GM12878 (cell line): ENCODE measurements around the gene PLPP3. TPM values are rescaled to one million over a fixed set of nuclear protein-coding genes. Genes with fewer than 3 reads are reported as not detected.

ENCODE experiments used
- ATAC-seq: fragments of 200-7000 bp; cut with Tn5 transposase; 3 replicates; pipeline ENCODE4 v1.9.1; 2020; ENCODE audit warnings: mild to moderate bottlenecking, moderate library complexity
- BruUV-seq: library from RNA; stranded (reverse); fragments of 400-500 nt; replicated peaks from 2 replicates; lab custom pipeline; 2021; lab: Mats Ljungman, UMichigan
- CTCF ChIA-PET: fragments of 300-600 bp; sonication (Branson Sonifier 250); formaldehyde crosslinking; extraction: SDS; loops from one replicate; lab custom pipeline; 2021; ENCODE audit warnings: inconsistent platforms; lab: Yijun Ruan, JAX
- POLR2A ChIA-PET: fragments of 350-600 bp; formaldehyde crosslinking; extraction: SDS; loops from one replicate; lab custom pipeline; 2021; ENCODE audit warnings: inconsistent platforms; lab: Charles Lee
- RAD21 ChIA-PET: fragments of 300-600 bp; sonication (Branson Sonifier 250); formaldehyde crosslinking; loops from one replicate; lab custom pipeline; 2023; ENCODE audit warnings: antibody characterized with exemption; ENCODE audit not compliant: unreplicated experiment; lab: Charles Lee
- SMC1A ChIA-PET: fragments of 300-600 bp; sonication (Branson Sonifier 250); formaldehyde crosslinking; loops from one replicate; lab custom pipeline; 2023; ENCODE audit not compliant: unreplicated experiment, uncharacterized antibody; lab: Charles Lee
- DNase-seq: peaks from one replicate; pipeline ENCODE4 v3.0.0-alpha.2; 2011; ENCODE audit warnings: low read depth, low spot score
- FAIRE-seq: peaks from 3 replicates; lab custom pipeline; 2011; peaks lifted over from hg19 to GRCh38; lab: Jason Lieb, UNC
- H2AFZ ChIP-seq: 2 replicates; pipeline ENCODE4 v1.6.0; 2011; ENCODE audit warnings: low read depth, low read length, control low read depth; ENCODE audit not compliant: control insufficient read depth
- H3K27ac ChIP-seq: 2 replicates; pipeline ENCODE4 v1.5.1; 2011; ENCODE audit warnings: control low read depth; ENCODE audit not compliant: control insufficient read depth, insufficient read depth
- H3K27me3 ChIP-seq, 2 experiments: replicated peaks in 1 of 2; 2 replicates each; pipeline versions ENCODE4 v1.6.0 to v1.6.1; 2011; ENCODE audit warnings: low read length in 1 of 2; ENCODE audit not compliant: control insufficient read depth in 2 of 2, insufficient read depth in 2 of 2
- H3K36me3 ChIP-seq, 2 experiments: 2 replicates each; pipeline ENCODE4 v1.5.1; 2011; ENCODE audit warnings: low read length in 1 of 2; ENCODE audit not compliant: control insufficient read depth in 2 of 2, insufficient read depth in 2 of 2
- H3K4me1 ChIP-seq: 2 replicates; pipeline ENCODE4 v1.6.1; 2011; ENCODE audit warnings: mild to moderate bottlenecking, low read length, moderate library complexity, mixed read lengths; ENCODE audit not compliant: control insufficient read depth, insufficient read depth
- H3K4me2 ChIP-seq: 2 replicates; pipeline ENCODE4 v1.6.0; 2011; ENCODE audit warnings: control low read depth; ENCODE audit not compliant: control insufficient read depth, insufficient read depth
- H3K4me3 ChIP-seq: fragments of 200-600 bp; sonication (generic); 2 replicates; pipeline ENCODE4 v1.5.1; 2016
- H3K79me2 ChIP-seq: 2 replicates; pipeline ENCODE4 v1.6.0; 2011; ENCODE audit warnings: low read length; ENCODE audit not compliant: control insufficient read depth, insufficient read depth
- H3K9ac ChIP-seq: 2 replicates; pipeline ENCODE4 v1.8.0; 2011; ENCODE audit warnings: low read length, control low read depth, mixed read lengths; ENCODE audit not compliant: control insufficient read depth, insufficient read depth
- H3K9me3 ChIP-seq: replicated peaks from 3 replicates; pipeline ENCODE4 v1.5.1; 2011; ENCODE audit warnings: mild to moderate bottlenecking, low read length; ENCODE audit not compliant: control insufficient read depth, insufficient read depth
- H4K20me1 ChIP-seq: 2 replicates; pipeline ENCODE4 v1.6.0; 2011; ENCODE audit not compliant: control insufficient read depth, insufficient read depth
- BRCA1 ChIP-seq: IDR thresholded peaks from 2 replicates; pipeline ENCODE4 v1.6.1; 2011; ENCODE audit warnings: low read depth, low read length, improper control_type of control experiment
- CHD4 ChIP-seq: fragments of 200-600 bp; sonication (generic); IDR thresholded peaks from 2 replicates; pipeline ENCODE4 v1.6.1; 2016; ENCODE audit warnings: mild to moderate bottlenecking
- ETV6 ChIP-seq, 2 experiments: fragments of 450-650 bp in 1 of 2; IDR thresholded peaks in 1 of 2; conservative IDR thresholded peaks in 1 of 2; 2 replicates each; pipeline ENCODE4 v1.6.1; 2014; ENCODE audit warnings: antibody characterized with exemption in 1 of 2, borderline replicate concordance in 1 of 2, low read depth in 1 of 2, mild to moderate bottlenecking in 1 of 2, moderate library complexity in 1 of 2
- MYB ChIP-seq: fragments of 150-350 bp; IDR thresholded peaks from 2 replicates; pipeline ENCODE4 v1.6.1; 2014; ENCODE audit warnings: mild to moderate bottlenecking, low read depth, low read length, borderline replicate concordance
- RAD21 ChIP-seq: IDR thresholded peaks from 2 replicates; pipeline ENCODE4 v1.6.1; 2011; ENCODE audit warnings: mild to moderate bottlenecking, low read depth, low read length, moderate library complexity; ENCODE audit not compliant: insufficient read depth
- SUPT20H ChIP-seq: IDR thresholded peaks from 2 replicates; pipeline ENCODE4 v1.6.1; 2011; ENCODE audit warnings: low read depth, mild to moderate bottlenecking, low read length, moderate library complexity, borderline replicate concordance; ENCODE audit not compliant: control insufficient read depth
- YY1 ChIP-seq: IDR thresholded peaks from 2 replicates; pipeline ENCODE4 v1.6.1; 2011; ENCODE audit warnings: low read depth, mild to moderate bottlenecking, low read length
- WGBS: methylation state at CpG from one replicate; pipeline ENCODE4 v1.1.6; 2016; ENCODE audit warnings: low lambda C conversion rate; ENCODE audit not compliant: insufficient replicate concordance, insufficient coverage; ENCODE audit errors: missing lambda C conversion rate; 5-methylcytosine and 5-hydroxymethylcytosine counted together
- in situ Hi-C: fragments of 300-500 bp; cut with MboI; formaldehyde crosslinking; loops from 9 replicates; pipeline ENCODE4 v1.14.3; 2018; ENCODE audit warnings: mixed read lengths
- intact Hi-C: fragments of 100-400 bp; cut with micrococcal nuclease; formaldehyde crosslinking; loops from one replicate; pipeline ENCODE4 v1.14.2; 2022; ENCODE audit not compliant: unreplicated experiment
- polyA plus RNA-seq, 11 experiments: library from polyadenylated mRNA; depleted of rRNA in 4 of 11; unstranded in 6 of 11; stranded (reverse) in 5 of 11; fragments of >200 nt; fragmentation: Nextera tagmentation in 4 of 11; fragmentation: Illumina TruSeq in 1 of 11; extraction: Ambion mirVana in 4 of 11; extraction: Trizol in 1 of 11; gene quantifications; 1 replicate in 1 of 11; 2 replicates in 10 of 11; pipeline versions ENCODE4 v1.2.1 to v1.2.3, GENCODE V29; 2011 to 2016; ENCODE audit warnings: inconsistent platforms in 2 of 11, missing spikeins in 2 of 11, low read depth in 1 of 11
- total RNA-seq, 4 experiments: library from RNA; depleted of rRNA in 3 of 4; stranded (reverse); fragments of >200 nt in 3 of 4; fragmentation: Illumina TruSeq in 1 of 4; extraction: Trizol in 1 of 4; gene quantifications; 2 replicates each; pipeline versions ENCODE4 v1.2.1 to v1.2.3, GENCODE V29; 2013 to 2021

Gene PLPP3
- total and polyA plus RNA-seq, 10 of the 15 experiments (the other 5 are each of a cell fraction or from before 2014, with no cell fraction given) = 6.4 to 26.8 (median 9.5) TPM

DNA sequence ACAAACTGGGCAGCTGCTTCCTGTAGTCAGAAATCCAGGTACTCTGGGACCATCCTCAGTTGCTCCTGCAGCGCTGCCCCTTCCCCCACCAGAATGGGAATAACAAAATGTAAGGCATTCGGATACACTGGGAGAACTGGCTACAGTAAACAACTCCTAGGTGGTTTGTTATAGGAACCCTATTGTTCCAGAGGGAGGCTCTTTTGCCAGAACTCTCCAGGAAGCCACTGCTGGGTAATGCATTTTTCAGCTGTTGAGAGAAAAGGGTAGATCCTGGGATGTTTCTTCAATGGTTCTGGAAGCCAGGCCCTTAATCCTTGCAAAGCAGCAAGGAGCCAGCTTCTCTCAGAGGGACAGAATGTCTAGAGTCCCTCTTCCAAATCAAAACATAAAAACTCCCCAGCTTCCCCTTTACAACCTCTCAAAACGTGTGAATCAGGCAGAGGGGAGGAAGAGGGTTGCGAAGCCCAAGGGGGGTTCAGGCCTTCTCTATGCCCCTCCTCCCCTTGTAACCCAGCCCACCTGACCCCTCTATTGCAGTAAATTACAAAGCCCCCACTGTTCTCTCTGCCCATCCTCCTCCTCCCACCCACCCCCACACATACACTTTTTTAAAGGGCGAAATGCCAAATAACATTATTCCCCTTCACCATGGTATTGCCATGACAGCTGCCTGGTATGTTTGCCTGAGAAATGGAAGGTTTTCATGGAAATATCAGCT is 29.1 kb downstream of the PLPP3 start:
- no peak for FAIRE-seq
- Histone ChIP-seq H3K4me3 (no peak overlapping the region), H3K27me3 (no peaks in the 10 kb centered on the region), H3K27ac (no peak overlapping the region), H3K36me3 (no peaks in the 10 kb centered on the region), H3K79me2 (no peaks in the 10 kb centered on the region), H3K4me2 (no peak overlapping the region), H3K9me3 (no peaks in the 10 kb centered on the region), H2AFZ (no peak overlapping the region), H4K20me1 (no peaks in the 10 kb centered on the region), H3K9ac (no peak overlapping the region), H3K4me1 (no peaks in the 10 kb centered on the region)
- no TSS peak for BruUV-seq
- ChIA-PET RAD21 (interaction anchor here (1.0 to 12.7 kb wide), 7 partner anchors 10 to 79 kb away, joined by 3 to 87 read pairs (median 5); no protein-coding TSS in a partner anchor), POLR2A (interaction anchor here (0.6 to 1.4 kb wide), 5 partner anchors 10 to 26 kb away, joined by 3 to 5 read pairs (median 4); no protein-coding TSS in a partner anchor), SMC1A (interaction anchor here (1.3 to 25.4 kb wide), 6 partner anchors 12 to 36 kb away, joined by 4 to 342 read pairs (median 52); partner anchors contain the start of gene PLPP3), CTCF (interaction anchor here (0.6 to 1.4 kb wide), 5 partner anchors 10 to 34 kb away, joined by 3 to 4 read pairs (median 3); no protein-coding TSS in a partner anchor)
- 54% methylated on average over 5 of the region's 5 CpGs for WGBS
- ATAC-seq = no peak
- intact Hi-C loops (no loop called here), in situ Hi-C loops (no loop called here)
- no peak for DNase-seq
- no peak for TF ChIP-seq MYB
- no peak for TF ChIP-seq BRCA1
- TF ChIP-seq RAD21 = no peak
- TF ChIP-seq SUPT20H = no peak
- TF ChIP-seq ETV6 (conservative IDR thresholded peaks at IDR 0.05 in 1 of 2, IDR thresholded peaks at IDR 0.05 in 1 of 2; ENCODE audit: borderline replicate concordance in 1 of 2, low read depth in 1 of 2) = no peak
- no peak for TF ChIP-seq YY1
- no peak for TF ChIP-seq CHD4
